ENCODE data around the gene FCRL3.
"Not testable (repeated sequence)": the region's sequence is repeated elsewhere in the genome, so short reads cannot be mapped to it uniquely, and the experiment has no call there.

FCRL3 gene, protein sequence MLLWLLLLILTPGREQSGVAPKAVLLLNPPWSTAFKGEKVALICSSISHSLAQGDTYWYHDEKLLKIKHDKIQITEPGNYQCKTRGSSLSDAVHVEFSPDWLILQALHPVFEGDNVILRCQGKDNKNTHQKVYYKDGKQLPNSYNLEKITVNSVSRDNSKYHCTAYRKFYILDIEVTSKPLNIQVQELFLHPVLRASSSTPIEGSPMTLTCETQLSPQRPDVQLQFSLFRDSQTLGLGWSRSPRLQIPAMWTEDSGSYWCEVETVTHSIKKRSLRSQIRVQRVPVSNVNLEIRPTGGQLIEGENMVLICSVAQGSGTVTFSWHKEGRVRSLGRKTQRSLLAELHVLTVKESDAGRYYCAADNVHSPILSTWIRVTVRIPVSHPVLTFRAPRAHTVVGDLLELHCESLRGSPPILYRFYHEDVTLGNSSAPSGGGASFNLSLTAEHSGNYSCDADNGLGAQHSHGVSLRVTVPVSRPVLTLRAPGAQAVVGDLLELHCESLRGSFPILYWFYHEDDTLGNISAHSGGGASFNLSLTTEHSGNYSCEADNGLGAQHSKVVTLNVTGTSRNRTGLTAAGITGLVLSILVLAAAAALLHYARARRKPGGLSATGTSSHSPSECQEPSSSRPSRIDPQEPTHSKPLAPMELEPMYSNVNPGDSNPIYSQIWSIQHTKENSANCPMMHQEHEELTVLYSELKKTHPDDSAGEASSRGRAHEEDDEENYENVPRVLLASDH

DNA sequence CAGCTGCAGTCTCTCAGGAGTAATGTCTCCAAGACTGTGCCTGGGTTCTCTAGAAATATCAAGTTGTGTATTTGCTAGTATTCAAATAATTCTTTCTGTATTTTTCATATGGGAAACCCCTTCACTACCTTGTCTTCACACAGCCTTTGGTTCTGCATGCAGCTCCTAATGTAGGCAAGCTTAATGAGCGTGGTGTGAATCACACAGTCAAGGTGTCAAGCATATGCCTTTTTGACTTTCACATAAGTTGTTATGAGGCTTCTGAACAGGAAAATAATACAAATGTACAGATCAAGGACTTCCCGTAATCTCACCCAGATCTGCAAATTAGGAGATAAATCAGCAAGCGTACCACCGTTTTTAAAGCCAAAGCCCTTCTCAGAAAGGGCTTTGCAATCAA, at the start of gene FCRL3:
TSS of gene FCRL3 (minus strand) at position 38 of the 400 bp plus-strand sequence. CDS start 280 bp downstream, outside the sequence.
- Histone ChIP-seq H3K9ac (ENCODE audit: low read length) (no peak within 1 kb of the TSS), H3K4me1 (ENCODE audit: control insufficient read depth, insufficient read depth, low read length) (no peaks in the 10 kb centered on the region), H3K36me3 (ENCODE audit: control insufficient read depth, insufficient read depth, low read length, severe bottlenecking) (no peaks in the 10 kb centered on the region), H3K27me3 (replicated peaks; ENCODE audit: control insufficient read depth, insufficient read depth, low read length) (peaks cover 29% of the 10 kb centered on the region), H3K4me3 (ENCODE audit: low read length) (no peak within 1 kb of the TSS), H3K9me3 (ENCODE audit: control insufficient read depth, low read length) (no peaks in the 10 kb centered on the region)
- DNase-seq (ENCODE audit: low read depth), result no peak

DNA sequence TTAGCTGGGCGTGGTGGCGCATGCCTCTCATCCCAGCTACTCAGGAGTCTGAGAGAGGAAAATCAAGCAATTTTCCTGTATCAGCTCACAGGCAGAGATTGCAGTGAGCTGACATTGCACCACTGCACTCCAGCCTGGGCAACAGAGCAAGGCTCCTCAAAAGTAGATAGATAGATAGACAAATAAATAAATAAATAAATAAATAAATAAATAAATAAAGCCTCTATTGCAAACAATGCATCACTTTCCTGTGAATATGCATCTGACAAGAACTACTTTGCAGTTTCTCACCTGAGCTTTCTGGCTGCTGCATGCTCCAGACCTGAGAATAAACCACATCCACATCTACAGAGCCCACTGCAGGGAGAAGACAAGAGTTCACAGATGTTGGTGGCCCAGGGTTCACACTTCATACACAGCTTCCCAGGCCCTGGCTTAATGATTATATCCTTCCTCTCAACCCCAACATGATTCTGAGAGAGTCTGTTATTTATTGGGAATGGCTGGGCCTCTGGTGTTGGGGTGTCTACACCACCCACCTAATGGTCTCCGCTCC, 47.8 kb upstream of the FCRL3 start:
- Histone ChIP-seq H3K36me3 (ENCODE audit: control insufficient read depth, insufficient read depth, low read length, severe bottlenecking) (no peaks in the 10 kb centered on the region), H3K9me3 (ENCODE audit: control insufficient read depth, low read length) (no peaks in the 10 kb centered on the region), H3K9ac (ENCODE audit: low read length) (no peak overlapping the region), H3K4me1 (ENCODE audit: control insufficient read depth, insufficient read depth, low read length) (no peaks in the 10 kb centered on the region), H3K27me3 (replicated peaks; ENCODE audit: control insufficient read depth, insufficient read depth, low read length) (no peaks in the 10 kb centered on the region), H3K4me3 (ENCODE audit: low read length) (no peak overlapping the region)
- DNase-seq (ENCODE audit: low read depth), result no peak

DNA sequence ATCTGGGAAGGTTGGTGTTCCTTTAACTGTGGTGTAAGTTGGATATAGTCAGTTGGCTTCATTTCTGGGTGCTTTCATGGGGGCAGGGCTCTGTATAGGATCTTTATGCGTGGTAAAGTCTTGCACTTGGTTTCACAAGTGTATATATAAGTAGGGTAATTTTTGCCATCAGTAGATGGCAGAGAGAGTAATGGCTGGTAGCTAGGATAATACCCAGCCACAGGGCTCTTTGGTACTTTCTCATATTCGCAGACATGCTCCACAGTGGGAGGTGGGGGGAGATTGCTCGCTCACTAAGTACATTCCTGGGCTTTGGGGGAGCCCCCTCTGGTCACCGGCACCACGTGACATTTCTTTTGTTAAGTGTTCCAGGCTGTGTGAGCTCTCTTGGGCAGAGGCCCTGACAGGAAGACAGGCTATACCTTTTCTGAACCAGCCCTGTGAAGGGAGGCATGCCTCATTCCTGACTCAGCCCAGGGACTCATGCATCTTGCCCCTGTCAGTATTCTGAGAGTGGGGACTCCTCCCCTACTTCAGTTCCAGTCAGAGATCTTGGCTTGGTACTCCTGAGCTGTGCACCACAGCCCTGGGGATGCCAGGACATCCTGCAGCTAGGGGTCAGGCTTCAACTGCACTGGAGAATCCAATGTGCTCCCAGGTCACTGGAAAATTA, 38.8 kb upstream of the FCRL3 start:
- H3K4me1 ChIP-seq (ENCODE audit: control insufficient read depth, insufficient read depth, low read length), result no peaks in the 10 kb centered on the region
- no peak overlapping the region for H3K9ac ChIP-seq (ENCODE audit: low read length)
- DNase-seq (ENCODE audit: low read depth), result no peak
- no peaks in the 10 kb centered on the region for H3K36me3 ChIP-seq (ENCODE audit: control insufficient read depth, insufficient read depth, low read length, severe bottlenecking)
- no peak overlapping the region for H3K4me3 ChIP-seq (ENCODE audit: low read length)
- no peaks in the 10 kb centered on the region for H3K9me3 ChIP-seq (ENCODE audit: control insufficient read depth, low read length)
- H3K27me3 ChIP-seq (replicated peaks; ENCODE audit: control insufficient read depth, insufficient read depth, low read length), result no peaks in the 10 kb centered on the region

DNA sequence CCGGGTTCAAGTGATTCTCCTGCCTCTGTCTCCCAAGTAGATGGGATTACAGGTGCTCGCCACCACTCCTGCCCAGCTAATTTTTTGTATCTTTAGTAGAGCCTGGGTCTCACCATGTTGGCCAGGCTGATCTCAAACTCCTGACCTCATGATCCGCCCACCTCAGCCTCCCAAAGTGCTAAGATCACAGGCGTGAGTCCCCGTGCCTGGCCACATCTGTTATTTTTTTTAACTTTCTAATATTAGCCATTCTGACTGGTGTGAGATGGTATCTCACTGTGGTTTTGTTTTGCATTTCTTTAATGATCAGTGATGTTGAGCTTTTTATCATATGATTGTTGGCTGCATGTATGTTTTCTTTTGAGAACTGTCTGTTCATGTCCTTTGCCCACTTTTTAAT, 35.4 kb upstream of the FCRL3 start:
- H3K9ac ChIP-seq (ENCODE audit: low read length); H3K4me1 ChIP-seq (ENCODE audit: control insufficient read depth, insufficient read depth, low read length); DNase-seq (ENCODE audit: low read depth); H3K4me3 ChIP-seq (ENCODE audit: low read length); H3K27me3 ChIP-seq (replicated peaks; ENCODE audit: control insufficient read depth, insufficient read depth, low read length); H3K9me3 ChIP-seq (ENCODE audit: control insufficient read depth, low read length); H3K36me3 ChIP-seq (ENCODE audit: control insufficient read depth, insufficient read depth, low read length, severe bottlenecking): not testable (repeated sequence)

DNA sequence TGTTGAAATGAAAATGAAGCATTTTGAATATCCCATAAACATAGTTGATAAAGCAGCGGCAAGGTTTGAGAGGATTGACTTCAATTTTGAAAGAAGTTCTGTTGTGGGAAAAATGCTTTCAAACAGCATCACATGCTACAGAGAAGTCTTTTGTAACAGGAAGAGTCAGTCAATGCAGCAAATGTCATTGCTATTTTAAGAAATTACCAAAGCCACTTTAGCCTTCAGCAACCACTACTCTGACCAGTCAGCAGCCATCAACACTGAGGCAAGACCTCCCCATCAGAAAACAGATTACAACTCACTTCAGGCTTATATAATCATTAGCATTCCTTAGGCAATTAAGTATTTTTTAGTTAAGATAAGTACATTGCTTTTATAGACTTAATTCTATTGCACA, 33.8 kb upstream of the FCRL3 start:
- no peak for DNase-seq (ENCODE audit: low read depth)
- H3K27me3 ChIP-seq (replicated peaks; ENCODE audit: control insufficient read depth, insufficient read depth, low read length), result no peaks in the 10 kb centered on the region
- no peak overlapping the region for H3K9ac ChIP-seq (ENCODE audit: low read length)
- no peak overlapping the region for H3K4me3 ChIP-seq (ENCODE audit: low read length)
- no peaks in the 10 kb centered on the region for H3K36me3 ChIP-seq (ENCODE audit: control insufficient read depth, insufficient read depth, low read length, severe bottlenecking)
- no peaks in the 10 kb centered on the region for H3K4me1 ChIP-seq (ENCODE audit: control insufficient read depth, insufficient read depth, low read length)
- no peaks in the 10 kb centered on the region for H3K9me3 ChIP-seq (ENCODE audit: control insufficient read depth, low read length)

DNA sequence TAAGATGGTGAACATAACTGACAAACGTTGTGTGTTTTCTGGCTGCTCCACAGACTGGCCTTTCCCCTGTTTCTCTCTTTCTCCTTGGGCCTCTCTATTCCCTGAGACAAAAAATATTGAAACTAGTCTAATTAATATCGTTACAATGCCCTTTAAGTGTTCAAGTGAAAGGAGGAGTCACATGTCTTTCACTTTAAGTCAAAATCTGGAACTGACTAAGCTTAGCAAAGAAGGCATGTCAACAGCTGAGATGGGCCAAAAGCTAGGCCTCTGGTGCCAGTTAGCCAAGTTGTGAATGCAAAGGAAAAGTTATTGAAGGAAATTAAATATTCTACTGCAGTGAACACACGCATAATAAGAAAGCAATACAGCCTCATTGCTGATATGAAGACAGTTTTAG, 32.2 kb upstream of the FCRL3 start:
- Histone ChIP-seq H3K9me3 (ENCODE audit: control insufficient read depth, low read length) (no peaks in the 10 kb centered on the region), H3K4me1 (ENCODE audit: control insufficient read depth, insufficient read depth, low read length) (no peaks in the 10 kb centered on the region), H3K4me3 (ENCODE audit: low read length) (no peak overlapping the region), H3K9ac (ENCODE audit: low read length) (no peak overlapping the region), H3K36me3 (ENCODE audit: control insufficient read depth, insufficient read depth, low read length, severe bottlenecking) (no peaks in the 10 kb centered on the region), H3K27me3 (replicated peaks; ENCODE audit: control insufficient read depth, insufficient read depth, low read length) (no peaks in the 10 kb centered on the region)
- DNase-seq (ENCODE audit: low read depth), result no peak

DNA sequence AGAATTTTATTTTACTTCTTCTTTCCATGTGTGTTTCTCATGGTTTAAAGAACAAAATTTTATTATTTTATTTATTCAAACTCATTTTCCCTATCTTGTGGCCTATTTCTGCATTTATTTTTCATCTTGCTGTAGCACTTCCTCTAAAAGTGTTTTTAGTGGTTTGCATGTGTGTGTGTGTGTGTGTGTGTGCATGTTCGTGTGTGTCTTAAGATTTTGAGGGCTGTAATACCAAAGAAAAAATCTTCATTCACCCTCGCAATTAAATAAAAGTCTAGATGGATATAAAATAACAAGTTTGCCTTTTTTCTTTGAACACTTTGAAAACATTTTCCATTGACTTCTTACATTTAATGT, 24.6 kb upstream of the FCRL3 start:
- Histone ChIP-seq H3K9ac (ENCODE audit: low read length) (no peak overlapping the region), H3K27me3 (replicated peaks; ENCODE audit: control insufficient read depth, insufficient read depth, low read length) (no peaks in the 10 kb centered on the region), H3K9me3 (ENCODE audit: control insufficient read depth, low read length) (peaks cover 13% of the 10 kb centered on the region), H3K4me3 (ENCODE audit: low read length) (no peak overlapping the region), H3K36me3 (ENCODE audit: control insufficient read depth, insufficient read depth, low read length, severe bottlenecking) (no peaks in the 10 kb centered on the region), H3K4me1 (ENCODE audit: control insufficient read depth, insufficient read depth, low read length) (no peaks in the 10 kb centered on the region)
- DNase-seq (ENCODE audit: low read depth), result no peak

DNA sequence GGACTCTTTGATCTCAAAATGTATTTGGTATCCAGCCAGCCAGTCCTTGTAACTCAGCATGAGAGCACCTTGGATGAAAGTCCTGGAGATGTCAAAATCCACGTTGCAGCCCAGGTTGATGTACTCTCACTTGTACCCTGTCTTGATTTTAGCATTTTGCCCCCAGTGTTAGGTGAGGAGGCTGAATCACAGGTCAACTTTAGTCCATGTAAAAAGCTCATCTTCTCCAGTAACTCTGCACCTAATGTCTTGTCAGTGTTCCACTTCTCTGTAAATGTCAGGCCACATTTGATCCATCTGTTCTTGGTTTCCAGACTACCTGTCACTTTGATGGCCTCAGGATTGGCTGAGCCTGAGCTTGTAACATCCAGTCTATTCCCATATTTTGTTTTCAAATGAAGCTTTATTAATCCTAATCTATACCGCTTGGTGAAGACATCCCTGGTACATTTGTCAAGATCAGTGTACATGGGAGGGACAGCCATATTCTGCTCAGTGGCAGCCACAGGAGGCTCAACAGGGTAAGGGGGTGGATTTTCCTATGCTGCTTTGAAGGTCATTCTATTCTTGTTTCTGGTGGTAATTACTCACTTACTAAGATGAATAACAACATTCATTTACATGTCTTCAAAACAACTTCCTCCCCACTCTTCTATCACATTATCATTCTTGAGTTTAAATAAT, 24.1 kb upstream of the FCRL3 start:
- DNase-seq (ENCODE audit: low read depth), result no peak
- Histone ChIP-seq H3K4me3 (ENCODE audit: low read length) (no peak overlapping the region), H3K9me3 (ENCODE audit: control insufficient read depth, low read length) (peaks cover 13% of the 10 kb centered on the region), H3K4me1 (ENCODE audit: control insufficient read depth, insufficient read depth, low read length) (no peaks in the 10 kb centered on the region), H3K36me3 (ENCODE audit: control insufficient read depth, insufficient read depth, low read length, severe bottlenecking) (no peaks in the 10 kb centered on the region), H3K9ac (ENCODE audit: low read length) (no peak overlapping the region), H3K27me3 (replicated peaks; ENCODE audit: control insufficient read depth, insufficient read depth, low read length) (no peaks in the 10 kb centered on the region)

DNA sequence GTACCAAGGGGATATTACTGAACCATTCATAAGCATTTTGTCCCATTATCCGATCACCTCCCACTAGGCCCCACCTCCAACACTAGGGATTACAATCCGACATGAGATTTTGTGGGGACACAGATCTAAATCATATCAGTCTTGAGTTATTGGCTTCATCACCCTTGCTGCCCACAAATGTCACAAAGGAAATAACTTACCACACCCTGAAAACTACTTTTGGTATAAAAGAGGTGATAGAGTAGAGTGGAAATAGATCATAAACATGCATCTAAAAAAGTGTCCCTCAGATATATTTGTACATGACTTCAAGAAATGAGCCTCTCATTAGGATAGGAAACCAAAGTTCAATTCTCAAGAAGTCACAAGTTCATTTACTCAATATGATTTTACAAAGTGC, 22.6 kb upstream of the FCRL3 start:
- H3K4me3 ChIP-seq (ENCODE audit: low read length), result no peak overlapping the region
- no peak overlapping the region for H3K9ac ChIP-seq (ENCODE audit: low read length)
- no peaks in the 10 kb centered on the region for H3K4me1 ChIP-seq (ENCODE audit: control insufficient read depth, insufficient read depth, low read length)
- H3K27me3 ChIP-seq (replicated peaks; ENCODE audit: control insufficient read depth, insufficient read depth, low read length), result no peaks in the 10 kb centered on the region
- peaks cover 13% of the 10 kb centered on the region for H3K9me3 ChIP-seq (ENCODE audit: control insufficient read depth, low read length)
- no peaks in the 10 kb centered on the region for H3K36me3 ChIP-seq (ENCODE audit: control insufficient read depth, insufficient read depth, low read length, severe bottlenecking)
- no peak for DNase-seq (ENCODE audit: low read depth)

DNA sequence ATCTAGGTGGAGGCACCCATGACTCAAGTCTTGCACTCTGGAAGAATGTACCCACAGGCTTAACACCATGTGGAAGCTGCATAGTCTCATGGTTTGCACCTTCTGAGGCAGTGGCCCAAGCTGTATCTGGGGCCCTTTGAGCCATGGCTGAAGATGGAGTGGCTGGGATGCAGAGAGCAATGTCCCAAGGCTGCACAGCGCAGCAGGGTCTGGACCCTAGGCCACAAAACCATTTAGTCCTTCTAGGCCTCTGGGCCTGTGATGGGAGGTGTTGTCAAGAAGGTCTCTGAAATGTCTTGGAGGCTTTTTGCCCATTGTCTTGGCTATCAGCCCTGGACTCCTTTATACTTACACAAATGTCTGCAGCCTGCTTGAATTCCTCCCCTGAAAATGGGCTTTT, 21.4 kb upstream of the FCRL3 start:
- no peak for DNase-seq (ENCODE audit: low read depth)
- no peaks in the 10 kb centered on the region for H3K27me3 ChIP-seq (replicated peaks; ENCODE audit: control insufficient read depth, insufficient read depth, low read length)
- no peaks in the 10 kb centered on the region for H3K4me1 ChIP-seq (ENCODE audit: control insufficient read depth, insufficient read depth, low read length)
- no peak overlapping the region for H3K4me3 ChIP-seq (ENCODE audit: low read length)
- no peaks in the 10 kb centered on the region for H3K36me3 ChIP-seq (ENCODE audit: control insufficient read depth, insufficient read depth, low read length, severe bottlenecking)
- H3K9ac ChIP-seq (ENCODE audit: low read length), result no peak overlapping the region
- H3K9me3 ChIP-seq (ENCODE audit: control insufficient read depth, low read length), result peaks cover 13% of the 10 kb centered on the region

DNA sequence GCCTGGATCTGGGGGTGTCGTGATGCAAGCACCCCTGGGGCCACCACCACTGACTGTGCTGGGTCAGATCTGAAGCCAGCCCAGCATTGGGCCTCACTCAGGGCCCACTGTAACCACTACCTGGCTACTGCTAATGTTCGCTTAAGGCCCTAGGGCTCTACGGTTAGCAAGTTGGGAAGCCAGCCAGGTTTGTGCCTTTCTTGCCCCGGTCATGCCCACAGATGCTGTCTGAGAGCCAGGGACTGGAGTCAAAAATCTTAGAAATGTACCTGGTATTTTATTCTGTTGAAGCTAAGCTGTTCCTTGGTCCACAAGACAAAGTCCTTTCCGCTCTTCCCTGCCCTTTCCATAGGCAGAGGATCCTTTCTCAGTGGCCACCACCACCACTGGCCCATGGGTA, 15.2 kb upstream of the FCRL3 start:
- H3K27me3 ChIP-seq (replicated peaks; ENCODE audit: control insufficient read depth, insufficient read depth, low read length), result peaks cover 2% of the 10 kb centered on the region

More for the DNA sequence above, 15.2 kb upstream of the FCRL3 start:
- no peak for DNase-seq (ENCODE audit: low read depth)
- Histone ChIP-seq H3K9ac (ENCODE audit: low read length) (no peak overlapping the region), H3K9me3 (ENCODE audit: control insufficient read depth, low read length) (no peaks in the 10 kb centered on the region), H3K4me1 (ENCODE audit: control insufficient read depth, insufficient read depth, low read length) (no peaks in the 10 kb centered on the region), H3K4me3 (ENCODE audit: low read length) (no peak overlapping the region), H3K36me3 (ENCODE audit: control insufficient read depth, insufficient read depth, low read length, severe bottlenecking) (no peaks in the 10 kb centered on the region)
